SU-DHL-6 (cell line): ENCODE data around the gene PLD3.

ENCODE experiments used
- EZH2phosphoT487 ChIP-seq: fragments of 200-600 bp; sonication (generic), shearing (Covaris generic); conservative IDR thresholded peaks from 2 replicates; pipeline ENCODE4 v1.6.1; 2018; ENCODE audit warnings: mild to moderate bottlenecking, antibody characterized with exemption, low read length, moderate library complexity, mixed read lengths
- TF ChIP-seq, protein P1 (sequence below): fragments of 200-600 bp; sonication (generic); IDR thresholded peaks from one replicate; pipeline ENCODE4 v1.5.1; 2017; ENCODE audit warnings: antibody characterized with exemption, mild to moderate bottlenecking, low read length, moderate library complexity; ENCODE audit not compliant: insufficient read depth, poor library complexity, severe bottlenecking

DNA sequence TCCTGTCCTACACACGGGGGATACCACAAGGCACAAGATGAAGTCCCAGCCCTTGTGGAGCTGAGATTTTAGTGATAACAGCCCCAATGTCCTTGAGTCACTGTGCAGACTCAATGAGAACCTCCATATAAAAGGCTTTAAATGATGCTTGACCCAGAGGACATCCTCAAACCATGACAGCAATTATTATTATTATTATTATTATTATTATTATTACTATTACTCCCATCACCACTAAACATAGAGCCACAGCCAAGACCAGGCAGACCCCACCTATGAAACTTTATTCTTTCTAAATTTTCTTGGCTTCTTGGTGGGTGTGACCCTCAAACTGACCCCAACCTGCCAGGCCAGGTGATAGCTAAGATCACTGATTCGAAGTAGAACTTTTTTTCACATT is 11.4 kb upstream of the PLD3 start:
- TF ChIP-seq, protein P1, sequence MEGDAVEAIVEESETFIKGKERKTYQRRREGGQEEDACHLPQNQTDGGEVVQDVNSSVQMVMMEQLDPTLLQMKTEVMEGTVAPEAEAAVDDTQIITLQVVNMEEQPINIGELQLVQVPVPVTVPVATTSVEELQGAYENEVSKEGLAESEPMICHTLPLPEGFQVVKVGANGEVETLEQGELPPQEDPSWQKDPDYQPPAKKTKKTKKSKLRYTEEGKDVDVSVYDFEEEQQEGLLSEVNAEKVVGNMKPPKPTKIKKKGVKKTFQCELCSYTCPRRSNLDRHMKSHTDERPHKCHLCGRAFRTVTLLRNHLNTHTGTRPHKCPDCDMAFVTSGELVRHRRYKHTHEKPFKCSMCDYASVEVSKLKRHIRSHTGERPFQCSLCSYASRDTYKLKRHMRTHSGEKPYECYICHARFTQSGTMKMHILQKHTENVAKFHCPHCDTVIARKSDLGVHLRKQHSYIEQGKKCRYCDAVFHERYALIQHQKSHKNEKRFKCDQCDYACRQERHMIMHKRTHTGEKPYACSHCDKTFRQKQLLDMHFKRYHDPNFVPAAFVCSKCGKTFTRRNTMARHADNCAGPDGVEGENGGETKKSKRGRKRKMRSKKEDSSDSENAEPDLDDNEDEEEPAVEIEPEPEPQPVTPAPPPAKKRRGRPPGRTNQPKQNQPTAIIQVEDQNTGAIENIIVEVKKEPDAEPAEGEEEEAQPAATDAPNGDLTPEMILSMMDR: no peak
- TF ChIP-seq EZH2phosphoT487: no peak
